ENCODE measurements around the gene TFPI.

- TF ChIP-seq, protein P1, sequence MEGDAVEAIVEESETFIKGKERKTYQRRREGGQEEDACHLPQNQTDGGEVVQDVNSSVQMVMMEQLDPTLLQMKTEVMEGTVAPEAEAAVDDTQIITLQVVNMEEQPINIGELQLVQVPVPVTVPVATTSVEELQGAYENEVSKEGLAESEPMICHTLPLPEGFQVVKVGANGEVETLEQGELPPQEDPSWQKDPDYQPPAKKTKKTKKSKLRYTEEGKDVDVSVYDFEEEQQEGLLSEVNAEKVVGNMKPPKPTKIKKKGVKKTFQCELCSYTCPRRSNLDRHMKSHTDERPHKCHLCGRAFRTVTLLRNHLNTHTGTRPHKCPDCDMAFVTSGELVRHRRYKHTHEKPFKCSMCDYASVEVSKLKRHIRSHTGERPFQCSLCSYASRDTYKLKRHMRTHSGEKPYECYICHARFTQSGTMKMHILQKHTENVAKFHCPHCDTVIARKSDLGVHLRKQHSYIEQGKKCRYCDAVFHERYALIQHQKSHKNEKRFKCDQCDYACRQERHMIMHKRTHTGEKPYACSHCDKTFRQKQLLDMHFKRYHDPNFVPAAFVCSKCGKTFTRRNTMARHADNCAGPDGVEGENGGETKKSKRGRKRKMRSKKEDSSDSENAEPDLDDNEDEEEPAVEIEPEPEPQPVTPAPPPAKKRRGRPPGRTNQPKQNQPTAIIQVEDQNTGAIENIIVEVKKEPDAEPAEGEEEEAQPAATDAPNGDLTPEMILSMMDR (IDR thresholded peaks at IDR 0.05): no peak
- no peak for TF ChIP-seq POLR2AphosphoS5 (IDR thresholded peaks at IDR 0.05; ENCODE audit: low read depth, low read length)
- no peak for TF ChIP-seq SIN3A (IDR thresholded peaks at IDR 0.05; ENCODE audit: borderline replicate concordance, insufficient read depth, low read depth, low read length)
- TF ChIP-seq, protein P2, sequence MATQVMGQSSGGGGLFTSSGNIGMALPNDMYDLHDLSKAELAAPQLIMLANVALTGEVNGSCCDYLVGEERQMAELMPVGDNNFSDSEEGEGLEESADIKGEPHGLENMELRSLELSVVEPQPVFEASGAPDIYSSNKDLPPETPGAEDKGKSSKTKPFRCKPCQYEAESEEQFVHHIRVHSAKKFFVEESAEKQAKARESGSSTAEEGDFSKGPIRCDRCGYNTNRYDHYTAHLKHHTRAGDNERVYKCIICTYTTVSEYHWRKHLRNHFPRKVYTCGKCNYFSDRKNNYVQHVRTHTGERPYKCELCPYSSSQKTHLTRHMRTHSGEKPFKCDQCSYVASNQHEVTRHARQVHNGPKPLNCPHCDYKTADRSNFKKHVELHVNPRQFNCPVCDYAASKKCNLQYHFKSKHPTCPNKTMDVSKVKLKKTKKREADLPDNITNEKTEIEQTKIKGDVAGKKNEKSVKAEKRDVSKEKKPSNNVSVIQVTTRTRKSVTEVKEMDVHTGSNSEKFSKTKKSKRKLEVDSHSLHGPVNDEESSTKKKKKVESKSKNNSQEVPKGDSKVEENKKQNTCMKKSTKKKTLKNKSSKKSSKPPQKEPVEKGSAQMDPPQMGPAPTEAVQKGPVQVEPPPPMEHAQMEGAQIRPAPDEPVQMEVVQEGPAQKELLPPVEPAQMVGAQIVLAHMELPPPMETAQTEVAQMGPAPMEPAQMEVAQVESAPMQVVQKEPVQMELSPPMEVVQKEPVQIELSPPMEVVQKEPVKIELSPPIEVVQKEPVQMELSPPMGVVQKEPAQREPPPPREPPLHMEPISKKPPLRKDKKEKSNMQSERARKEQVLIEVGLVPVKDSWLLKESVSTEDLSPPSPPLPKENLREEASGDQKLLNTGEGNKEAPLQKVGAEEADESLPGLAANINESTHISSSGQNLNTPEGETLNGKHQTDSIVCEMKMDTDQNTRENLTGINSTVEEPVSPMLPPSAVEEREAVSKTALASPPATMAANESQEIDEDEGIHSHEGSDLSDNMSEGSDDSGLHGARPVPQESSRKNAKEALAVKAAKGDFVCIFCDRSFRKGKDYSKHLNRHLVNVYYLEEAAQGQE (IDR thresholded peaks at IDR 0.05; ENCODE audit: insufficient read depth in 1 of 2, low read depth in 2 of 2, low read length in 1 of 2): no peak
- TF ChIP-seq TCF7L2 (IDR thresholded peaks at IDR 0.05; ENCODE audit: low read depth, low read length): no peak
Measured at GRCh38 chr2:187438455-187438854, 115.8 kb downstream of the TFPI start.

All from Panc1 (cell line).